ENCODE results near the gene BRINP1. TPM values are rescaled to one million over a fixed set of nuclear protein-coding genes. Genes with fewer than 3 reads are reported as not detected.

BRINP1 gene
- total RNA-seq, 4 donors from 2014 or later = 0.27 TPM; not detected in 3

DNA sequence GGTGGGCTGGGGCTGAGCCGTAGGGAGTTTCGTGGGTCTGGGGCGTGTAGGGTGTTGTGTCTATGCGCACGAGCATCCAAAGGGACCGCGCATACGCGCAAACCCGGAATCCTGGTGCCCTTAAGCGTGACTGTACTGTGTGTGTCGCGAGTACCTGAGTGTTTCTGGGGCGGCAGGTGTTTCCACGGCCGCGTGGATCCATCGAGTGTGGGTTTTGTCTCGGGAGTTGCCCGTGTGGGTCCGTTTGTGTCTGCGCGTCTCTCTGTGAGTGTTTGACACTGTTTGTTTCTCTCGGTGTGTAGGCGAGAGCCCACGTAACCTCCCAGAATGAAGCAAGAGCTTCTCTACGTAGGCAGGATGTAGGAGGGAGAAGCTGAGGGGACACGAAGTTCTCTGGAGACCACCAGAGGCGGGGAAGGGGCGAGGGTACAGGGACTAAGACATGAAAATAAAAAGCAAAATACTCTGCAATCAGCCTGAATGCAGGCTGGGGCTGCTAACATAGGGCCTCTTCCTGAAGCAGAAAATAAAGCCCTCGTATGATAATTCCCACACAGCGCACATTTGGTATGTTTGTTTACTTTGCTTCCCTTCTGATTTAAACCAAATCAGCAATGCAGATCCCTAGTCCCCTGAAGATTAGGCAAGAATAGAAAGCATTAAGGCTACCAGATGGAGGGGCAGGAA, 588 bp upstream of the BRINP1 start:
- DNase-seq = no peak
- TF ChIP-seq EP300 (IDR thresholded peaks at IDR 0.05; ENCODE audit: low read depth) (no peak), POLR2A (IDR thresholded peaks at IDR 0.05) (no peak), POLR2AphosphoS5 (IDR thresholded peaks at IDR 0.05) (no peak)
- TF ChIP-seq, protein P1, sequence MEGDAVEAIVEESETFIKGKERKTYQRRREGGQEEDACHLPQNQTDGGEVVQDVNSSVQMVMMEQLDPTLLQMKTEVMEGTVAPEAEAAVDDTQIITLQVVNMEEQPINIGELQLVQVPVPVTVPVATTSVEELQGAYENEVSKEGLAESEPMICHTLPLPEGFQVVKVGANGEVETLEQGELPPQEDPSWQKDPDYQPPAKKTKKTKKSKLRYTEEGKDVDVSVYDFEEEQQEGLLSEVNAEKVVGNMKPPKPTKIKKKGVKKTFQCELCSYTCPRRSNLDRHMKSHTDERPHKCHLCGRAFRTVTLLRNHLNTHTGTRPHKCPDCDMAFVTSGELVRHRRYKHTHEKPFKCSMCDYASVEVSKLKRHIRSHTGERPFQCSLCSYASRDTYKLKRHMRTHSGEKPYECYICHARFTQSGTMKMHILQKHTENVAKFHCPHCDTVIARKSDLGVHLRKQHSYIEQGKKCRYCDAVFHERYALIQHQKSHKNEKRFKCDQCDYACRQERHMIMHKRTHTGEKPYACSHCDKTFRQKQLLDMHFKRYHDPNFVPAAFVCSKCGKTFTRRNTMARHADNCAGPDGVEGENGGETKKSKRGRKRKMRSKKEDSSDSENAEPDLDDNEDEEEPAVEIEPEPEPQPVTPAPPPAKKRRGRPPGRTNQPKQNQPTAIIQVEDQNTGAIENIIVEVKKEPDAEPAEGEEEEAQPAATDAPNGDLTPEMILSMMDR (IDR thresholded peaks at IDR 0.05) = no peak
- in situ Hi-C loops (cut with MboI; ENCODE audit: low pct_ligation_motif_present in 1 of 4, low pct_unique_long_range_greater_than_20kb in 1 of 4, low sequenced_read_pairs in 3 of 4) (loop anchor here in 1 of 4 donors (25.0 kb wide), 1 partner anchor 1908 kb away; no protein-coding TSS in a partner anchor), intact Hi-C loops (cut with DNase I; ENCODE audit: low total_unique reads) (no loop called here)
- Histone ChIP-seq H3K36me3 (no peaks in the 10 kb centered on the region), H3K9me3 (no peaks in the 10 kb centered on the region), H3K27me3 (peaks cover 55% of the 10 kb centered on the region), H3K27ac (no peak overlapping the region), H3K4me1 (peaks cover 0 to 10% (median 4%) of the 10 kb centered on the region in 4 donors), H3K4me3 (peak overlapping the region in 1 of 4 donors; percentile 41)
- WGBS, 2 donors (ENCODE audit: low coverage in 1 of 2) = 26 to 32% methylated on average over 3 to 32 of the region's 32 CpGs

DNA sequence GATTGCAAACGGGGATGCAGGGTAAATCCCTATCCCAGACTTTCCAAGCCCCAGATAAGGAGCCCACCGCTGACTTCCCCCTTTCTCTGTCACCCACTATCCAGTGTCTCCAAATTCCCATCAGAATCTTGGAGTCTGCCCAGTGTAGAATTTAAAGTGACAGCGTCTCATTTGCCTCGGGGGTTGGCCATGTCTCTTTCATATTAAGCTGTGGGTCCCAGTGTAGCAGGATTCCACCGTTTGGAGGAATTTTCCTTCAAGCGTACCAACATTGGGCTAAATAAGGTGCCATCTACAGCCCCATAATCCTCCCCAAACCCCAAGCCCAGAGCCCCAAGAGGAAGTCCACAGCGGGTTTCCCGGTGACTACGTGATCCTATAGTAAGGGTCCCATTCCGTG, 1.1 kb downstream of the BRINP1 start:
- H3K27ac ChIP-seq = no peak overlapping the region
- H3K4me3 ChIP-seq = no peak overlapping the region
- no peaks in the 10 kb centered on the region for H3K36me3 ChIP-seq
- no peaks in the 10 kb centered on the region for H3K9me3 ChIP-seq
- peaks cover 0 to 10% (median 4%) of the 10 kb centered on the region in 4 donors for H3K4me1 ChIP-seq
- WGBS, 2 donors (ENCODE audit: low coverage in 1 of 2) = 7 to 17% methylated on average over 3 to 10 of the region's 10 CpGs
- TF ChIP-seq, protein P1 (IDR thresholded peaks at IDR 0.05) = no peak
- no peak for TF ChIP-seq POLR2AphosphoS5 (IDR thresholded peaks at IDR 0.05)
- no peak for TF ChIP-seq POLR2A (IDR thresholded peaks at IDR 0.05)
- no peak for TF ChIP-seq EP300 (IDR thresholded peaks at IDR 0.05; ENCODE audit: low read depth)
- in situ Hi-C loops (cut with MboI; ENCODE audit: low pct_ligation_motif_present in 1 of 4, low pct_unique_long_range_greater_than_20kb in 1 of 4, low sequenced_read_pairs in 3 of 4) (loop anchor here in 1 of 4 donors (25.0 kb wide), 1 partner anchor 1906 kb away; no protein-coding TSS in a partner anchor), intact Hi-C loops (cut with DNase I; ENCODE audit: low total_unique reads) (no loop called here)
- peaks cover 55% of the 10 kb centered on the region for H3K27me3 ChIP-seq
- no peak for DNase-seq

DNA sequence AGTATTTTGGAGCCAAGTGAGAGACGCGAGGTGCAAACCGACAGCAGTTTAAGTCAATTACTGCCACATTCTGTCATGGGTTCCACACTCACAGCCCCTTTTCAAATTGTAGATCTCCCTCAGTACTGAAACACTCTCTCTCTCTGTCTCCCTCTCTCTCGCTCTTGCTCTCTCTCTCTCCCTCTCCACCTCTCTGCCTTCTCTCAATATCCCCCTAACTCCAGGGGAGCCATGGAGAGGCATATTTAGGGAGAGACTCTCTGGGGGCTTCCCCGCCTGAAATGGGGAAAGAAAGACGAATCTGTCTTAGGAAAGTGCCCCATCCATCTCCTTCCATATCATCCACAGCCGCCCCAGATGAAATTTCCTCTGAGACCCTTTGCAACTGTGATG, 1.6 kb downstream of the BRINP1 start:
- intact Hi-C loops (cut with DNase I; ENCODE audit: low total_unique reads) = no loop called here
- Histone ChIP-seq H3K36me3 (no peaks in the 10 kb centered on the region), H3K27me3 (peaks cover 55% of the 10 kb centered on the region), H3K4me3 (no peak overlapping the region), H3K4me1 (peaks cover 0 to 10% (median 4%) of the 10 kb centered on the region in 4 donors), H3K27ac (no peak overlapping the region), H3K9me3 (no peaks in the 10 kb centered on the region)
- no peak for TF ChIP-seq POLR2AphosphoS5 (IDR thresholded peaks at IDR 0.05)
- TF ChIP-seq, protein P1 (IDR thresholded peaks at IDR 0.05) = no peak
- no peak for DNase-seq
- in situ Hi-C loops (cut with MboI; ENCODE audit: low pct_ligation_motif_present in 1 of 4, low pct_unique_long_range_greater_than_20kb in 1 of 4, low sequenced_read_pairs in 3 of 4) = loop anchor here in 1 of 4 donors (25.0 kb wide), 1 partner anchor 1905 kb away; no protein-coding TSS in a partner anchor
- WGBS, 2 donors (ENCODE audit: low coverage in 1 of 2) = 19 to 33% methylated on average over 7 of the region's 7 CpGs

DNA sequence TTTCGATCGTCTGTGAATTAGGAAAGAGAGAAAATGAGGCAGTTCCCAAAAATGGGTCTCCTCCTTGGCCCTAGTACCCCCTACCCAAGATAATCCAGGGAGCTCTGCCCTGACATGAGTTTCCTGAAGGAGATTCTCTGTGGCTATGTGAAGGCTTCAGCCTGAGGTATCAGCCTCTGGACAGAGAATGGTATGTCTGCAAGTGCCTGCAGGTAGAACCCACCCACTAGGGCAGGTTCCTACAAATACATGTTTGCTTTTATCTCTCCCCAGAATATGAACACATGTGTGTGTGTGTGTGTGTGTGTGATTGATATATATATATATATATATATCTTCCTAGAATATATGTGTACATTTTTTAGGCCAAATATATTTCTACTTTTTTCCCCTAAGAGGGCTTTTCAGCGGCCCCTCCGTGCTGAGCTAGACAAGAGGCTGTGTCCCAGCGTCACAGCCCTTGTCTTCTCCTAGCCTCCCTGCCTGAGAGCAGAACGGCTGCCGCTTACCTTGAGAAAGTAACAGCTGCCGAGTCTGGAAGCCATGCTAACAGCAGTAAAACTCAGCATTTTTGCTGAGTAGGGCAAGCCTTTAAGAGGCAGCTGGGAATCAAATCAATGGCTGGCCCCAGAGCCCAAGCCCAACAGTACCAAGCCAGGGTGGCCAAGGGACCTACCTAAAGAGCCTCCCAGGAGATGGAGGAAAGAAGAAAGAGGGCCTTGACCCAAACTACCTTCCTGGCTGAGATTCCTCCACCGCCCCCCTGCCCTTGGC, 2.1 kb downstream of the BRINP1 start:
- 51 to 61% methylated on average over 6 to 9 of the region's 9 CpGs for WGBS, 2 donors (ENCODE audit: low coverage in 1 of 2)
- H3K9me3 ChIP-seq = no peaks in the 10 kb centered on the region
- peaks cover 0 to 10% (median 4%) of the 10 kb centered on the region in 4 donors for H3K4me1 ChIP-seq
- intact Hi-C loops (cut with DNase I; ENCODE audit: low total_unique reads) = no loop called here
- in situ Hi-C loops (cut with MboI; ENCODE audit: low pct_ligation_motif_present in 1 of 4, low pct_unique_long_range_greater_than_20kb in 1 of 4, low sequenced_read_pairs in 3 of 4) = loop anchor here in 1 of 4 donors (25.0 kb wide), 1 partner anchor 1905 kb away; no protein-coding TSS in a partner anchor
- DNase-seq = no peak
- H3K36me3 ChIP-seq = no peaks in the 10 kb centered on the region
- TF ChIP-seq POLR2AphosphoS5 (IDR thresholded peaks at IDR 0.05) (no peak), POLR2A (IDR thresholded peaks at IDR 0.05) (no peak), EP300 (IDR thresholded peaks at IDR 0.05; ENCODE audit: low read depth) (no peak)
- TF ChIP-seq, protein P1 (IDR thresholded peaks at IDR 0.05) = no peak
- no peak overlapping the region for H3K4me3 ChIP-seq
- peaks cover 55% of the 10 kb centered on the region for H3K27me3 ChIP-seq
- H3K27ac ChIP-seq = no peak overlapping the region
